Measurements from ENCODE around the gene SMCP. TPM values are rescaled to one million over a fixed set of nuclear protein-coding genes. Genes with fewer than 3 reads are reported as not detected.

The SMCP gene
- total RNA-seq, 4 donors from 2014 or later: not detected

GRCh38 chr1:152928671-152929070 is 50.5 kb downstream of the SMCP start:
- Histone ChIP-seq H3K9me3 (no peaks in the 10 kb centered on the region), H3K4me3 (no peak overlapping the region), H3K27me3 (no peaks in the 10 kb centered on the region), H3K4me1 (no peaks in the 10 kb centered on the region), H3K27ac (no peak overlapping the region), H3K36me3 (no peaks in the 10 kb centered on the region)
- ATAC-seq: no peak
- 76 to 80% methylated on average over 1 to 3 of the region's 3 CpGs for WGBS, 2 donors (ENCODE audit: low coverage in 1 of 2)
- TF ChIP-seq, protein P1, sequence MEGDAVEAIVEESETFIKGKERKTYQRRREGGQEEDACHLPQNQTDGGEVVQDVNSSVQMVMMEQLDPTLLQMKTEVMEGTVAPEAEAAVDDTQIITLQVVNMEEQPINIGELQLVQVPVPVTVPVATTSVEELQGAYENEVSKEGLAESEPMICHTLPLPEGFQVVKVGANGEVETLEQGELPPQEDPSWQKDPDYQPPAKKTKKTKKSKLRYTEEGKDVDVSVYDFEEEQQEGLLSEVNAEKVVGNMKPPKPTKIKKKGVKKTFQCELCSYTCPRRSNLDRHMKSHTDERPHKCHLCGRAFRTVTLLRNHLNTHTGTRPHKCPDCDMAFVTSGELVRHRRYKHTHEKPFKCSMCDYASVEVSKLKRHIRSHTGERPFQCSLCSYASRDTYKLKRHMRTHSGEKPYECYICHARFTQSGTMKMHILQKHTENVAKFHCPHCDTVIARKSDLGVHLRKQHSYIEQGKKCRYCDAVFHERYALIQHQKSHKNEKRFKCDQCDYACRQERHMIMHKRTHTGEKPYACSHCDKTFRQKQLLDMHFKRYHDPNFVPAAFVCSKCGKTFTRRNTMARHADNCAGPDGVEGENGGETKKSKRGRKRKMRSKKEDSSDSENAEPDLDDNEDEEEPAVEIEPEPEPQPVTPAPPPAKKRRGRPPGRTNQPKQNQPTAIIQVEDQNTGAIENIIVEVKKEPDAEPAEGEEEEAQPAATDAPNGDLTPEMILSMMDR (IDR thresholded peaks at IDR 0.05): no peak
- TF ChIP-seq EP300 (IDR thresholded peaks at IDR 0.05) (no peak), POLR2AphosphoS5 (IDR thresholded peaks at IDR 0.05) (no peak), POLR2A (IDR thresholded peaks at IDR 0.05) (no peak)

GRCh38 chr1:152932170-152932811 is 54.2 kb downstream of the SMCP start:
- Histone ChIP-seq H3K27ac (no peak overlapping the region), H3K4me1 (no peaks in the 10 kb centered on the region), H3K9me3 (no peaks in the 10 kb centered on the region), H3K27me3 (no peaks in the 10 kb centered on the region), H3K36me3 (no peaks in the 10 kb centered on the region), H3K4me3 (no peak overlapping the region)
- 70 to 76% methylated on average over 4 of the region's 4 CpGs for WGBS, 2 donors (ENCODE audit: low coverage in 1 of 2)
- TF ChIP-seq, protein P1 (IDR thresholded peaks at IDR 0.05): no peak
- no peak for TF ChIP-seq EP300 (IDR thresholded peaks at IDR 0.05)
- no peak for TF ChIP-seq POLR2A (IDR thresholded peaks at IDR 0.05)
- TF ChIP-seq POLR2AphosphoS5 (IDR thresholded peaks at IDR 0.05): no peak
- no peak for ATAC-seq

DNA sequence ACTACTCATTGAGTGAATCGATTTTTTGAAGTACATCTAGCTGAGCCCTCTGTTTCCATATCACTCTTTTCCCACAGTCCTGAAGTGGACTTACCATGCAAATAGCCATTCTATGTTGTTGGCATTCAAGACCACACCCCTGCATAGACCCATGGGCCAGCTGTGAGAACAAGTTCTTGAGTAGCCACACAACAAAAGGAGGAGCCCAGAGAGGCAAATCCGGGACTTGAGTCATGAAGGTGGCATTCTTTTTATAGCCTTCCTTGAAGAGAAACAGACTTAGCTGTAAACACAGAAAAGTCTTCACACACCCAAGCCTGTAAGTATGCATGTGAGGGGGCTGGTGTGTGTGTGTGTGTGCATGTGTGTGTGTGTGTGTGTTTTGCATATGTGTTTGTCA is 55.1 kb downstream of the SMCP start:
- no peaks in the 10 kb centered on the region for H3K27me3 ChIP-seq
- WGBS, 2 donors (ENCODE audit: low coverage in 1 of 2): 72 to 78% methylated on average over 1 to 2 of the region's 2 CpGs
- H3K27ac ChIP-seq: no peak overlapping the region
- H3K4me3 ChIP-seq: no peak overlapping the region
- ATAC-seq: no peak
- no peaks in the 10 kb centered on the region for H3K4me1 ChIP-seq
- H3K36me3 ChIP-seq: no peaks in the 10 kb centered on the region
- H3K9me3 ChIP-seq: no peaks in the 10 kb centered on the region
- TF ChIP-seq POLR2AphosphoS5 (IDR thresholded peaks at IDR 0.05) (no peak), EP300 (IDR thresholded peaks at IDR 0.05) (no peak), POLR2A (IDR thresholded peaks at IDR 0.05) (no peak)
- TF ChIP-seq, protein P1 (IDR thresholded peaks at IDR 0.05): no peak

Other genes with a start within 250 kb of the SMCP start
- not detected for gene LCE2D, start 214.9 kb upstream of the SMCP start, total RNA-seq
- gene LCE2C, start 203.0 kb upstream of the SMCP start, total RNA-seq: not detected
- not detected for gene LCE2B, start 192.2 kb upstream of the SMCP start, total RNA-seq
- not detected for gene LCE2A, start 180.0 kb upstream of the SMCP start, total RNA-seq
- not detected for gene LCE4A, start 170.2 kb upstream of the SMCP start, total RNA-seq
- under 1 TPM in 1 of 4 donors, not detected in 3; 0.12 TPM for gene KPRP, start 120.3 kb upstream of the SMCP start, total RNA-seq
- gene LCE1F, start 103.2 kb upstream of the SMCP start, total RNA-seq: not detected
- under 1 TPM in 1 of 4 donors, not detected in 3; 0.39 TPM for gene LCE1E, start 92.1 kb upstream of the SMCP start, total RNA-seq
- not detected for gene LCE1D, start 81.6 kb upstream of the SMCP start, total RNA-seq
- gene LCE1C, start 71.7 kb upstream of the SMCP start, total RNA-seq: not detected
- gene LCE1B, start 66.4 kb upstream of the SMCP start, total RNA-seq: not detected
- not detected for gene LCE1A, start 50.8 kb upstream of the SMCP start, total RNA-seq
- not detected for gene LCE6A, start 35.5 kb upstream of the SMCP start, total RNA-seq
- not detected for gene LCE7A, start 18.3 kb upstream of the SMCP start, total RNA-seq
- 10 to 100 TPM in 1 of 4 donors, 1 to 10 TPM in 1, under 1 TPM in 1, not detected in 1; 0.31 to 13.7 (median 1.1) TPM for gene IVL, start 30.2 kb downstream of the SMCP start, total RNA-seq
- not detected for gene SPRR5, start 68.9 kb downstream of the SMCP start, total RNA-seq
- gene SPRR4, start 92.3 kb downstream of the SMCP start, total RNA-seq: not detected
- gene SPRR1A, start 105.8 kb downstream of the SMCP start, total RNA-seq: not detected
- 100 to 1,000 TPM in 1 of 4 donors, 10 to 100 TPM in 2, 1 to 10 TPM in 1; 5.9 to 291 (median 21.5) TPM for gene SPRR3, start 123.4 kb downstream of the SMCP start, total RNA-seq
- 10 to 100 TPM in 2 of 4 donors, not detected in 2; 15.1 to 30.0 TPM for gene SPRR1B, start 152.9 kb downstream of the SMCP start, total RNA-seq
- 10 to 100 TPM in 2 of 4 donors, 1 to 10 TPM in 1, not detected in 1; 1.2 to 22.4 (median 10.6) TPM for gene SPRR2D, start 162.8 kb downstream of the SMCP start, total RNA-seq
- 10 to 100 TPM in 2 of 4 donors, under 1 TPM in 1, not detected in 1; 0.67 to 59.3 (median 22.1) TPM for gene SPRR2A, start 179.2 kb downstream of the SMCP start, total RNA-seq
- not detected for gene SPRR2B, start 193.3 kb downstream of the SMCP start, total RNA-seq
- gene SPRR2E, start 216.2 kb downstream of the SMCP start, total RNA-seq: 10 to 100 TPM in 2 of 4 donors, 1 to 10 TPM in 1, not detected in 1; 2.1 to 20.8 (median 13.5) TPM
- 10 to 100 TPM in 1 of 4 donors, 1 to 10 TPM in 1, not detected in 2; 7.7 to 12.0 TPM for gene SPRR2F, start 235.2 kb downstream of the SMCP start, total RNA-seq